SK-N-MC (cell line): ENCODE measurements around the gene GSE1.

Experiments
- EZH2 ChIP-seq: fragments of 200-600 bp; sonication (generic); IDR thresholded peaks from one replicate; pipeline ENCODE4 v1.6.1; 2017; ENCODE audit warnings: antibody characterized with exemption
- POLR2AphosphoS5 ChIP-seq: IDR thresholded peaks from 2 replicates; pipeline ENCODE4 v1.6.1; 2012; ENCODE audit warnings: mild to moderate bottlenecking, low read depth, low read length, borderline replicate concordance

DNA sequence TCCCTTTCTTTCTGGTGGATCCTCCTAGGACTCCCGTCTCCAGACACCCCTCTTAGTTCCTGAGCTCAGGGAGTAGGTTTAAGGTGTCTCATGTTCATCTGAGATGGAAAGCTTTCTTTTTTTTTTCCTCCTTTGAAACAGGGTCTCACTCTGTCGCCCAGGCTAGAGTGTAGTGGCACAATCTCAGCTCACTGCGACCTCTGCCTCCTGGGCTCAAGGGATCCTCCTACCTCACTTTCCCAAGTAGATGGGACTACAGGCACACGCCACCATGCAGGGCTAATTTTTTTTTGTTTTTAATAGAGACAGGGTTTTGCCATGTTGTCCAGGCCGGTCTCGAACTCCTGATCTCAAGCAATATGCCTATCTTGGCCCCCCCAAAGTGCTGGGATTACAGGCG lies 3.6 kb upstream of the GSE1 start:
- TF ChIP-seq EZH2 (no peak), POLR2AphosphoS5 (no peak)
